HG03575 (cell line): ENCODE data around the gene EPHB1.

Experiments used
- ATAC-seq: cut with Tn5 transposase; IDR thresholded peaks from one replicate; pipeline ENCODE4 v1.9.1; 2021; ENCODE audit not compliant: unreplicated experiment, insufficient number of reproducible peaks, low FRiP score; ENCODE audit errors: extremely low read depth

EPHB1 gene

DNA sequence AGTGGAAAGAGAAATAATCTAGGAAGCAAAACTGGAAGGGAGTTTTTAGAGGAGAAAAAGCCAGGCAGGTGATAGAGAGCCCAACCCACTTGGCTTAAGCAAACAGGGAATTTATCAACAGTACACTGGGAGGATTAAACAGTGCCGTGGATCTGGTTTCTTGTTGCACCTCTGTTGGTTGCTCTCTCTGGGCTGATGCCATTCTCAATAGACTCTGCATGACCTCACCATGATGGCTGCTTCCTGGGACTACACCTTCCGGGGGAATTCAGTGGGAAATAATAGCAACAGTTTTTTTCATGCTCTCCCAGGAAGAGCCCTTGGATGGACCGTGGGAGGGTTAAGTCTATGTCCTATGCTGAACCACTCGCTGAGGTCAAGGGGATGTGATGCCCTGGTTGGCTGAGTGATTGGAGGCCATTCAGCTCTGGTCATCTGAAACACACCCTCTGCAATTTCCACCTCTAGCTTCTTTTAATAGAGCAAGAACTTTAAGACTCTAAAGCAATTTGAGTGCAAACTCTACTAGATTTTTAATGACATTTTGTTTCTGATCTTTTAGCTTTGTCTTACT, 74.2 kb downstream of the EPHB1 start:
- ATAC-seq, result no peak

GRCh38 chr3:134871818-134872217, 76.8 kb downstream of the EPHB1 start:
- no peak for ATAC-seq

DNA sequence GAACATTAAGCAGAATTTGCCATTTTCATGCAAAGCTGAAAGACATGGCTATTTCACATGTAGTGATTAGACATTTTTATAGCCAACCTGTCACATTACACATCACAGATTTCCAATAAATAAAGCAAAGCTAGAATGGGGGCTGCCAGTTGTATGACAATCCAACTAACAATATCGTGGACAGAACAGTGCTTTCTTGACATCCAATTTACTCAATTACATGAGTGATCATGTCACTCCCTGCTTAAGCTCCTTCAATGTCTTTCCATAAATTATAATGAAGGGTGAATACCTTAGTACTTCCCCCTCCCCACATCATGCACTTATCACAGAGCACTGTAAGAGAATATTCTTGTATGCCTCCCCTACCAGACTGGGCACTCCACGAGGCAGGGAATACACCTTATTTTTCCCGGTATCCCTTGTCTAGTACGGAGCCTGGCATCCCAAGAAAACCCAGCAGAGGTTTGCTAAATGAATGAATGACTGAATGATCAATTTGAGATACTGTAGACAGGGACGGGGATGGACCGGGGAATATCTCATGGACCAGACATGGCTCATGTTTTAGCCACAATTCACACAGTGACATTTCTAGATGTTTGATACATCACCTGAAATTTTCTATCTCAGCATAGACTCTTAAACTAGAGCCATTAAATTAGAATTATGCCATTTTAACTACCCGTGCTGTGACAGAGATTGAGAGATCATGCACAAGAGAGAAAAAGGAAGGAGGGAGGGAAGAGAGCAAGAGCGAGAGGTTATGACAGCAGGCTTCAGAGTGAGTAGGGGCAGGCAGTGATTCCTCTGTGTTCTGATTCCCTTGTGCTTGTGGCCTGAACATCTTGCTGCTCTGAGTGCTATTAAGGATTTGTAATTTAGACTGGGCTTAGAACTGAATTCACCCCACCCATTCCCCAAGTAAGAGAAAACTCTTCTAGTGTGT, 77.7 kb downstream of the EPHB1 start:
- ATAC-seq, result no peak

- no peak for ATAC-seq
Observed at GRCh38 chr3:134873789-134874188, 78.7 kb downstream of the EPHB1 start.

DNA sequence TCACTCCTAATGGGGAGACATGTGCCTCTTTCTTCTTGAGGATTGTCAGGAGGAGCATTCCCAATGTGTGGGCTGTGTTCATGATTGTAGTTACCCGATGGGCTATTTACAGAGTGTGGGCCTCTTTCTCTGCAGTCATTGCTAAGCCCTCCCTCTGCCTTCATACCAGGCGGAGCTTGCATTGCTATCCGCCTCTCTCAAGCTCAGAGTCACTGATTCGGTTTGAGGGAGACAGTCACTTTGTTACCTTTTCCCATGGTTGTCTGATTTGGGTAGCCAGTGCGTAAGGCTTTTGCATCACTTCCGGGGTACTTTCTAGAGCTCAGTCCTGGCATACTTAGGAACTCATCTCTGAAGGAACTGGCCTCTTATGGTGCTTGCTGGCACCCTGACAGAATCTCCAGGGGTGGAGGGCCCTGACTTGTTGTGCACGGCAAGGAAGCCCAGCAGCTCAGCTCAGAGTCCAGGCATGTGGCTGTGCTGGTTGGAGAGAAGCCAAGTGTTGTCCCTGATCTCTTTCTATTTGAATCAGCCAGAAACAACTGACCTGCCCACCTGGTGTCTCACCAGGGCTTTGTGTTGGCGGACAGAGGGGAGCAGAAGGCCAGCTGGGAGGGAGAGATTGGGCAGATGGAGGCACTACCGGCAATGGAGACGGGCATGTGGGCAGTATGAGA, 79.8 kb downstream of the EPHB1 start:
- no peak for ATAC-seq

GRCh38 chr3:134876836-134877235, 81.8 kb downstream of the EPHB1 start:
- ATAC-seq, result no peak

DNA sequence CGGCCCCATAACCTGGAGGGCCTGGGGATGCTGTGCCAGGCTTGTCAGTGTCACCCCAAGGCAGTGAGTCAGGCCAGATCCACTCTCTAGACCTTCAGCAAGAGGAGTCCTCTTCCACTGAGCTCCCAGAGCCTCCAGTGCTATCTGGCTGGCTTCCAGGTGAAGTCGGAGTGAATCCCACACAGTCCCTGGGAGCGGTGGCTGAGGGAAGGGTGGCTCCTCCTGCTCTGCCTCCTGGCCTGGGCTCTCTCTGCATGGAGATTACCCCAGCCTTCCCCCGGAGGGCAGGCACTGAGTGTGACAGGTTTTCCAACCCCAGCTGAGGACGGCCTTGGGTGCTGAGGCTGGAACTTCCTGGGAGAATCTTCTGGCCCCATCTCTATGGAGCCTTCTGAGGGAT, 82.7 kb downstream of the EPHB1 start:
- no peak for ATAC-seq

DNA sequence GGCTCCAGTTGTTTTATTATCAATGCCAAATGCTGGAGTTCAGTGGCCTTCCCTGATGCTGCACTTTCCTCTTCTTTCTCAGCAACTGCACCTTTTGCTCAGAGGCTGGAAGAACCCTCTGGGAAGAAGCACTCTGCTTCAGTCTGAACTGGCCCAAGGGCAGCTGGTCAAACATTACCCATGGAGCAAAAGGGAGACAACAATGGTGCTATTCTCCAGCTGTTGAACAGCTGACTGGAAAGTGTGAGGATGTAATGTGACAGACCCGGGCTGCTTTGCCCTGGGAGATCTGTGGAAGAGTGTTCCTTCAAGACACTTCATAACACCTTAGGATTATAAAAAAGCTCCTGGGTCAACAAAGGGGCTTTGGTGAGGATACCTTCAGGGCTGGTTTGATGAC, 84.9 kb downstream of the EPHB1 start:
- no peak for ATAC-seq

GRCh38 chr3:134880431-134880830, 85.4 kb downstream of the EPHB1 start:
- no peak for ATAC-seq

GRCh38 chr3:134881305-134881704, 86.2 kb downstream of the EPHB1 start:
- no peak for ATAC-seq

- ATAC-seq, result no peak
Observed at GRCh38 chr3:134883697-134884385, 88.8 kb downstream of the EPHB1 start.

- peak; percentile 78 for ATAC-seq
Observed at GRCh38 chr3:134885877-134886621, 91.0 kb downstream of the EPHB1 start.

DNA sequence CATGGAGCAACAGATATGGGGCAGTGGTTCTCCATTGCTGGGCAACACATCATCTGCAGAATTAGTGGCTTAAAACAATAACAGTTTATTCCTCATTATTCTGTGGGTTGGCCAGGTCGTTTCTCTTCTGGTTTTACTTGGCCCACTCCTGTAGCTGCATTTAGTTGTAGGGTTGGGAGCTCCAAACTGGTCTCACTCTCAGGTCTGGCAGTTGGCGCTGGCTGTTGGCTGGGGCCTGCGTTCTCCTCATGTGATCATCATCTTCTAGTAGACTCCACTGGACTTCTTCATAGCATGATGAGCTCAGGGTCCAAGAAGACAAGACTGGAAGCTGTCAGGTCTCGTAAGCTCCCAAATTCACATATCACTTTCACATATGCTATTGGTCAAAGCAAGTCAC, 91.9 kb downstream of the EPHB1 start:
- no peak for ATAC-seq

DNA sequence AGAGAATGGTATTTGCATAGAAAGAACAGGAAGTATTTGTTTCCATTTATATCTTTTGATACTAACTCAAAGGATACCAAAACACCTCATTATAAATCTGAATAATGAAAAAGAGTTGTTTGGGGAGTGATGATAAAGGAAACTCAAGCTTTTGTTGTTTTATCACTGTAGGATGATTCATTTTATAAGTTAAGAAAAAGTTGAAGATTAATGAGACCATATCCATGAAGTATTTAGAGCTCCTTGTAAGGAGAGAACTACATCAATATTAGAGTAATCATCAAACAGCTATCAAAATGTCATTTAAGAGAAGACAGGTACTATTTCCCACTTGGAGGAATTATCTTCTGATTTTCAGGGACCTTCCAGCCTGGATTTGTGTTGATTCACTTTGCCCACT, 92.5 kb downstream of the EPHB1 start:
- ATAC-seq, result no peak

DNA sequence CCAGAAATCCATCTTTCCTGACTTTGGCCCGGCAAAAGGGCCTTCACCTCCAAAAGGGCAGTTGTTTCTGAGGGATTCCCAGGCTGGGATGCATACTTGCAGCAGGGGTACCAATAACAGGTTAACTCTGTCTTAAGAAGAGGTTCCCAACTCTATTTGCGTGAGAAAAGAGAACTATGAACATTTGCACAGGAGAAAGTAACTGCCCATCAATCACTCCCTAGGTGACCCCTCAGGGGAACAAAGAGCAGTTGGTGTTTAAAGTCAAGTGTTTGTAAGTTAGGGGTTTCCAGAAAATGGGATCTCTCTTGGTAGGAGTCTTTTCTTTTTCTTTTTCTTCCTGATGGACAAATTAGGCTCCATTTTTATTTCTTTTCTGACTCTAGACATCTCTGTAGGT, 97.3 kb downstream of the EPHB1 start:
- ATAC-seq, result no peak

GRCh38 chr3:134892761-134893160, 97.7 kb downstream of the EPHB1 start:
- no peak for ATAC-seq

GRCh38 chr3:134894533-134894932, 99.5 kb downstream of the EPHB1 start:
- no peak for ATAC-seq

- ATAC-seq, result no peak
Observed at GRCh38 chr3:134895181-134895580, 100.1 kb downstream of the EPHB1 start.

- no peak for ATAC-seq
Observed at GRCh38 chr3:134896141-134896540, 101.1 kb downstream of the EPHB1 start.
